HCT116 (cell line): Measurements from ENCODE around the gene FGFBP1. TPM values are rescaled to one million over a fixed set of nuclear protein-coding genes. Genes with fewer than 3 reads are reported as not detected.
A peak's percentile ranks its signal among the peaks of the same experiment; 100 is the strongest.

Source experiments
- ATAC-seq: fragments of 200-7000 bp; cut with Tn5 transposase; 2 replicates; pipeline ENCODE4 v1.9.1; 2020; ENCODE audit warnings: mild to moderate bottlenecking, moderate library complexity
- BruUV-seq: library from RNA; stranded (reverse); fragments of 400-500 nt; replicated peaks from 2 replicates; lab custom pipeline; 2021; lab: Mats Ljungman, UMichigan
- CTCF ChIA-PET: fragments of 300-600 bp; sonication (Branson Sonifier 250); formaldehyde crosslinking; loops from one replicate; lab custom pipeline; 2021; ENCODE audit warnings: antibody characterized with exemption; lab: Charles Lee
- POLR2A ChIA-PET: fragments of 300-600, 350-600 bp; sonication (Branson Sonifier 250); formaldehyde crosslinking; loops from one replicate; lab custom pipeline; 2021; ENCODE audit warnings: antibody characterized with exemption; lab: Charles Lee
- RAD21 ChIA-PET, 2 experiments: fragments of 300-600 bp; sonication (Branson Sonifier 250); formaldehyde crosslinking; loops; one replicate each; lab custom pipeline; 2023; ENCODE audit warnings: low total read pairs in 2 of 2; ENCODE audit not compliant: uncharacterized antibody in 2 of 2, unreplicated experiment in 2 of 2, low non-redundant PET in 1 of 2; lab: Charles Lee
- DNase-seq: peaks from one replicate; pipeline ENCODE4 v3.0.0-alpha.2; 2010; ENCODE audit warnings: low read depth, low spot score
- H2AFZ ChIP-seq: fragments of 200-600 bp; shearing (Covaris generic), sonication (generic); 2 replicates; pipeline ENCODE4 v1.6.1; 2017; ENCODE audit warnings: low read depth, mixed run types, mixed read lengths, antibody characterized with exemption, low read length; ENCODE audit not compliant: poor library complexity, severe bottlenecking
- H3K27ac ChIP-seq: 2 replicates; pipeline ENCODE4 v1.5.1; 2012; ENCODE audit warnings: low read depth, low read length
- H3K27me3 ChIP-seq: fragments of 200-600 bp; sonication (generic); 2 replicates; pipeline ENCODE4 v1.6.1; 2016; ENCODE audit warnings: mixed run types, low read length, mixed read lengths; ENCODE audit not compliant: insufficient read depth
- H3K36me3 ChIP-seq, 2 experiments: fragments of 200-500 bp in 1 of 2; fragments of 200-600 bp in 1 of 2; sonication (Bioruptor generic) in 1 of 2; sonication (generic) in 1 of 2; 2 replicates each; pipeline versions ENCODE4 v1.5.1 to v1.6.1; 2014 to 2016; ENCODE audit warnings: low read length in 2 of 2, inconsistent platforms in 1 of 2, mixed read lengths in 1 of 2, mixed run types in 1 of 2; ENCODE audit not compliant: insufficient read depth in 2 of 2, control insufficient read depth in 1 of 2
- H3K4me1 ChIP-seq, 2 experiments: fragments of 200-600 bp in 1 of 2; sonication (generic) in 1 of 2; 2 replicates each; pipeline versions ENCODE4 v1.5.1 to v1.6.1; 2012 to 2017; ENCODE audit warnings: low read length in 2 of 2, inconsistent platforms in 1 of 2, mild to moderate bottlenecking in 1 of 2, mixed read lengths in 1 of 2, mixed run types in 1 of 2, moderate library complexity in 1 of 2; ENCODE audit not compliant: insufficient read depth in 2 of 2, control insufficient read depth in 1 of 2
- H3K4me2 ChIP-seq: fragments of 200-600 bp; sonication (generic); 2 replicates; pipeline ENCODE4 v1.6.1; 2017; ENCODE audit warnings: mixed run types, low read length, mixed read lengths
- H3K4me3 ChIP-seq, 2 experiments: fragments of 200-600 bp in 1 of 2; sonication (generic) in 1 of 2; replicated peaks in 1 of 2; 2 replicates each; pipeline ENCODE4 v1.5.1; 2011 to 2016; ENCODE audit warnings: low read length in 2 of 2, control low read depth in 1 of 2, low read depth in 1 of 2, mild to moderate bottlenecking in 1 of 2, mixed read lengths in 1 of 2, mixed run types in 1 of 2
- H3K79me2 ChIP-seq: fragments of 200-600 bp; sonication (generic); 2 replicates; pipeline ENCODE4 v1.6.1; 2017; ENCODE audit warnings: mild to moderate bottlenecking, mixed run types, low read length, moderate library complexity, mixed read lengths; ENCODE audit not compliant: insufficient read depth
- H3K9ac ChIP-seq: fragments of 200-600 bp; sonication (generic); 2 replicates; pipeline ENCODE4 v1.6.1; 2016; ENCODE audit warnings: low read length, mixed read lengths
- H3K9me2 ChIP-seq: fragments of 200-600 bp; sonication (generic), shearing (Covaris generic); 2 replicates; pipeline ENCODE4 v1.6.1; 2017; ENCODE audit warnings: mixed run types, mild to moderate bottlenecking, moderate library complexity; ENCODE audit not compliant: insufficient read depth
- H3K9me3 ChIP-seq, 2 experiments: fragments of 200-500 bp in 1 of 2; fragments of 200-600 bp in 1 of 2; sonication (Bioruptor generic) in 1 of 2; sonication (generic) in 1 of 2; 2 replicates each; pipeline ENCODE4 v1.6.1; 2014 to 2017; ENCODE audit warnings: low read length in 2 of 2, mixed read lengths in 2 of 2, inconsistent platforms in 1 of 2, low read depth in 1 of 2, mild to moderate bottlenecking in 1 of 2, mixed run types in 1 of 2, moderate library complexity in 1 of 2; ENCODE audit not compliant: control insufficient read depth in 1 of 2, insufficient read depth in 1 of 2
- H4K20me1 ChIP-seq: fragments of 200-600 bp; sonication (generic), shearing (Covaris generic); 2 replicates; pipeline ENCODE4 v1.6.1; 2017; ENCODE audit warnings: mixed run types, mild to moderate bottlenecking, moderate library complexity; ENCODE audit not compliant: insufficient read depth
- CBX3 ChIP-seq: IDR thresholded peaks from 2 replicates; pipeline ENCODE4 v1.6.1; 2012; ENCODE audit warnings: low read depth
- ELF1 ChIP-seq: IDR thresholded peaks from 2 replicates; pipeline ENCODE4 v1.6.1; 2012; ENCODE audit warnings: low read depth, borderline replicate concordance
- EZH2 ChIP-seq: fragments of 200-600 bp; sonication (generic); IDR thresholded peaks from 2 replicates; pipeline ENCODE4 v1.6.1; 2017; ENCODE audit warnings: antibody characterized with exemption, mixed run types
- EZH2phosphoT487 ChIP-seq: fragments of 200-600 bp; IDR thresholded peaks from 2 replicates; pipeline ENCODE4 v1.6.1; 2018; ENCODE audit warnings: antibody characterized with exemption, borderline replicate concordance
- FOSL1 ChIP-seq: IDR thresholded peaks from 2 replicates; pipeline ENCODE4 v1.6.1; 2012; ENCODE audit warnings: low read depth
- JUND ChIP-seq: IDR thresholded peaks from 2 replicates; pipeline ENCODE4 v1.6.1; 2012
- POLR2AphosphoS5 ChIP-seq: IDR thresholded peaks from 2 replicates; pipeline ENCODE4 v1.6.1; 2011; ENCODE audit warnings: mild to moderate bottlenecking, low read depth, low read length, moderate library complexity
- RAD21 ChIP-seq: IDR thresholded peaks from 2 replicates; pipeline ENCODE4 v1.6.1; 2012; ENCODE audit warnings: low read depth, mild to moderate bottlenecking
- SIN3A ChIP-seq: IDR thresholded peaks from 2 replicates; pipeline ENCODE4 v1.6.1; 2012; ENCODE audit warnings: low read depth
- SP1 ChIP-seq: IDR thresholded peaks from 2 replicates; pipeline ENCODE4 v1.6.1; 2012; ENCODE audit warnings: low read depth
- SRF ChIP-seq: IDR thresholded peaks from 2 replicates; pipeline ENCODE4 v1.6.1; 2012; ENCODE audit warnings: low read depth
- TCF7L2 ChIP-seq: IDR thresholded peaks from 2 replicates; pipeline ENCODE4 v1.7.0; 2011; ENCODE audit warnings: borderline replicate concordance, inconsistent platforms; ENCODE audit not compliant: insufficient read depth, insufficient read length; ENCODE audit errors: extremely low read depth
- YY1 ChIP-seq: IDR thresholded peaks from 2 replicates; pipeline ENCODE4 v1.6.1; 2011; ENCODE audit warnings: low read length, low read depth, moderate library complexity, mild to moderate bottlenecking; ENCODE audit not compliant: insufficient replicate concordance; ENCODE audit errors: extremely low read depth
- ZFX ChIP-seq: fragments of 450-650 bp; IDR thresholded peaks from 2 replicates; pipeline ENCODE4 v1.6.1; 2017
- ZNF274 ChIP-seq: fragments of 200-500 bp; sonication (Bioruptor generic); IDR thresholded peaks from 2 replicates; pipeline ENCODE4 v1.6.1; 2014; ENCODE audit warnings: mild to moderate bottlenecking, low read depth, low read length, inconsistent platforms
- intact Hi-C: fragments of 100-400 bp; cut with micrococcal nuclease; formaldehyde crosslinking; loops from 2 replicates; pipeline ENCODE4 v1.10.0; 2022
- total RNA-seq: library from RNA; stranded (reverse); gene quantifications from one replicate; pipeline ENCODE4 v1.2.1, GENCODE V29; 2021; ENCODE audit not compliant: unreplicated experiment
- TF ChIP-seq, protein P1 (sequence below): IDR thresholded peaks from 2 replicates; pipeline ENCODE4 v1.6.1; 2012
- TF ChIP-seq, protein P2 (sequence below): IDR thresholded peaks from 2 replicates; pipeline ENCODE4 v1.6.1; 2012; ENCODE audit warnings: low read depth
- TF ChIP-seq, protein P3 (sequence below), 3 experiments: fragments of 200-600 bp in 1 of 3; sonication (generic) in 1 of 3; IDR thresholded peaks in 2 of 3; conservative IDR thresholded peaks in 1 of 3; 2 replicates each; pipeline ENCODE4 v1.5.1; 2012 to 2017; ENCODE audit warnings: low read depth in 2 of 3, low read length in 2 of 3, antibody characterized with exemption in 1 of 3, borderline replicate concordance in 1 of 3, control low read depth in 1 of 3, mild to moderate bottlenecking in 1 of 3, mixed read lengths in 1 of 3, mixed run types in 1 of 3, moderate library complexity in 1 of 3; ENCODE audit not compliant: insufficient read depth in 1 of 3
- TF ChIP-seq, protein P4 (sequence below): IDR thresholded peaks from 2 replicates; pipeline ENCODE4 v1.6.1; 2012
- TF ChIP-seq, protein P5 (sequence below): IDR thresholded peaks from 2 replicates; pipeline ENCODE4 v1.6.1; 2011; ENCODE audit warnings: mild to moderate bottlenecking, low read length, moderate library complexity; ENCODE audit not compliant: insufficient replicate concordance; ENCODE audit errors: extremely low read depth

Gene FGFBP1
- total RNA-seq, 1 experiment from 2014 or later = 8.7 TPM

DNA sequence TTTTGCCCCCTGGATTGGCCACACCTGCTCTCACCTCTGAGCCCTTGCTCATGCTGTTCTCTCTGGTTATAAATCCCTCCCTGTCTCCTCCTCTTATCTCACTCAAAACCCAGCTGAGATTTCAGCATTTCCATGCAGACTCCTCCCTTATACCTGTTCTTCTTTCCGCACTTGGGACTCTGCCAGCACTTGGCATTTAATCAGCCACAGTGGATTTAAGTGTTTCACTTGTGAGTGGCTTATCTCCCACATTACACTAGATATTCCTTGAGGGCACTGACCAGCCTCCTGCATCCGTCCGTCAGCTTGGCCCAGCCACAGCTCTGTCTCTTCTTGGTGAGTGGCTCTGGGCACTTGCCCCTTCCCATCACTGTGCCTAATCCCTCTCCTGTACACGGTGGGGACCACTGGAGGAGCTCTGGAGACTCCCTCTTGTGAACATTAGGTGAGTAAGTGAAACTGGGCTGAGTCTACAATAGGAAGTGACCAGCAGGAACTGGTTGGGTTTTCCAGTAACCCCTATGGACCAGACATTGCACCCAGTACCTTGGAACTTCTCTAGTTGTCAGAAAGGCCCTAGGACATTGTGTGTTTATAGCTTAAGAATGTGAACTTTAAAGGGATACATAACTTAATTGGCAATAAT, 19.9 kb downstream of the FGFBP1 start:
- H3K4me3 ChIP-seq = no peak overlapping the region
- intact Hi-C loops = no loop called here
- TF ChIP-seq CBX3 = no peak
- TF ChIP-seq, protein P1, sequence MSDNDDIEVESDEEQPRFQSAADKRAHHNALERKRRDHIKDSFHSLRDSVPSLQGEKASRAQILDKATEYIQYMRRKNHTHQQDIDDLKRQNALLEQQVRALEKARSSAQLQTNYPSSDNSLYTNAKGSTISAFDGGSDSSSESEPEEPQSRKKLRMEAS = no peak
- no peak for TF ChIP-seq POLR2AphosphoS5
- TF ChIP-seq JUND = no peak
- TF ChIP-seq SP1 = no peak
- TF ChIP-seq, protein P2, sequence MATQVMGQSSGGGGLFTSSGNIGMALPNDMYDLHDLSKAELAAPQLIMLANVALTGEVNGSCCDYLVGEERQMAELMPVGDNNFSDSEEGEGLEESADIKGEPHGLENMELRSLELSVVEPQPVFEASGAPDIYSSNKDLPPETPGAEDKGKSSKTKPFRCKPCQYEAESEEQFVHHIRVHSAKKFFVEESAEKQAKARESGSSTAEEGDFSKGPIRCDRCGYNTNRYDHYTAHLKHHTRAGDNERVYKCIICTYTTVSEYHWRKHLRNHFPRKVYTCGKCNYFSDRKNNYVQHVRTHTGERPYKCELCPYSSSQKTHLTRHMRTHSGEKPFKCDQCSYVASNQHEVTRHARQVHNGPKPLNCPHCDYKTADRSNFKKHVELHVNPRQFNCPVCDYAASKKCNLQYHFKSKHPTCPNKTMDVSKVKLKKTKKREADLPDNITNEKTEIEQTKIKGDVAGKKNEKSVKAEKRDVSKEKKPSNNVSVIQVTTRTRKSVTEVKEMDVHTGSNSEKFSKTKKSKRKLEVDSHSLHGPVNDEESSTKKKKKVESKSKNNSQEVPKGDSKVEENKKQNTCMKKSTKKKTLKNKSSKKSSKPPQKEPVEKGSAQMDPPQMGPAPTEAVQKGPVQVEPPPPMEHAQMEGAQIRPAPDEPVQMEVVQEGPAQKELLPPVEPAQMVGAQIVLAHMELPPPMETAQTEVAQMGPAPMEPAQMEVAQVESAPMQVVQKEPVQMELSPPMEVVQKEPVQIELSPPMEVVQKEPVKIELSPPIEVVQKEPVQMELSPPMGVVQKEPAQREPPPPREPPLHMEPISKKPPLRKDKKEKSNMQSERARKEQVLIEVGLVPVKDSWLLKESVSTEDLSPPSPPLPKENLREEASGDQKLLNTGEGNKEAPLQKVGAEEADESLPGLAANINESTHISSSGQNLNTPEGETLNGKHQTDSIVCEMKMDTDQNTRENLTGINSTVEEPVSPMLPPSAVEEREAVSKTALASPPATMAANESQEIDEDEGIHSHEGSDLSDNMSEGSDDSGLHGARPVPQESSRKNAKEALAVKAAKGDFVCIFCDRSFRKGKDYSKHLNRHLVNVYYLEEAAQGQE = no peak
- TF ChIP-seq, protein P3, sequence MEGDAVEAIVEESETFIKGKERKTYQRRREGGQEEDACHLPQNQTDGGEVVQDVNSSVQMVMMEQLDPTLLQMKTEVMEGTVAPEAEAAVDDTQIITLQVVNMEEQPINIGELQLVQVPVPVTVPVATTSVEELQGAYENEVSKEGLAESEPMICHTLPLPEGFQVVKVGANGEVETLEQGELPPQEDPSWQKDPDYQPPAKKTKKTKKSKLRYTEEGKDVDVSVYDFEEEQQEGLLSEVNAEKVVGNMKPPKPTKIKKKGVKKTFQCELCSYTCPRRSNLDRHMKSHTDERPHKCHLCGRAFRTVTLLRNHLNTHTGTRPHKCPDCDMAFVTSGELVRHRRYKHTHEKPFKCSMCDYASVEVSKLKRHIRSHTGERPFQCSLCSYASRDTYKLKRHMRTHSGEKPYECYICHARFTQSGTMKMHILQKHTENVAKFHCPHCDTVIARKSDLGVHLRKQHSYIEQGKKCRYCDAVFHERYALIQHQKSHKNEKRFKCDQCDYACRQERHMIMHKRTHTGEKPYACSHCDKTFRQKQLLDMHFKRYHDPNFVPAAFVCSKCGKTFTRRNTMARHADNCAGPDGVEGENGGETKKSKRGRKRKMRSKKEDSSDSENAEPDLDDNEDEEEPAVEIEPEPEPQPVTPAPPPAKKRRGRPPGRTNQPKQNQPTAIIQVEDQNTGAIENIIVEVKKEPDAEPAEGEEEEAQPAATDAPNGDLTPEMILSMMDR (IDR thresholded peaks at IDR 0.05 in 2 of 3, conservative IDR thresholded peaks at IDR 0.05 in 1 of 3; ENCODE audit: borderline replicate concordance in 1 of 3, insufficient read depth in 1 of 3, low read depth in 2 of 3, low read length in 2 of 3) = no peak
- no peak for TF ChIP-seq RAD21
- TF ChIP-seq, protein P4, sequence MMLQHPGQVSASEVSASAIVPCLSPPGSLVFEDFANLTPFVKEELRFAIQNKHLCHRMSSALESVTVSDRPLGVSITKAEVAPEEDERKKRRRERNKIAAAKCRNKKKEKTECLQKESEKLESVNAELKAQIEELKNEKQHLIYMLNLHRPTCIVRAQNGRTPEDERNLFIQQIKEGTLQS = no peak
- TF ChIP-seq FOSL1 = no peak
- no peak for TF ChIP-seq EZH2phosphoT487
- TF ChIP-seq ELF1 = no peak
- TF ChIP-seq, protein P5, sequence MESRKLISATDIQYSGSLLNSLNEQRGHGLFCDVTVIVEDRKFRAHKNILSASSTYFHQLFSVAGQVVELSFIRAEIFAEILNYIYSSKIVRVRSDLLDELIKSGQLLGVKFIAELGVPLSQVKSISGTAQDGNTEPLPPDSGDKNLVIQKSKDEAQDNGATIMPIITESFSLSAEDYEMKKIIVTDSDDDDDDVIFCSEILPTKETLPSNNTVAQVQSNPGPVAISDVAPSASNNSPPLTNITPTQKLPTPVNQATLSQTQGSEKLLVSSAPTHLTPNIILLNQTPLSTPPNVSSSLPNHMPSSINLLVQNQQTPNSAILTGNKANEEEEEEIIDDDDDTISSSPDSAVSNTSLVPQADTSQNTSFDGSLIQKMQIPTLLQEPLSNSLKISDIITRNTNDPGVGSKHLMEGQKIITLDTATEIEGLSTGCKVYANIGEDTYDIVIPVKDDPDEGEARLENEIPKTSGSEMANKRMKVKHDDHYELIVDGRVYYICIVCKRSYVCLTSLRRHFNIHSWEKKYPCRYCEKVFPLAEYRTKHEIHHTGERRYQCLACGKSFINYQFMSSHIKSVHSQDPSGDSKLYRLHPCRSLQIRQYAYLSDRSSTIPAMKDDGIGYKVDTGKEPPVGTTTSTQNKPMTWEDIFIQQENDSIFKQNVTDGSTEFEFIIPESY = no peak
- no peak for TF ChIP-seq SIN3A
- no peak for TF ChIP-seq EZH2
- no peak for TF ChIP-seq SRF
- TF ChIP-seq TCF7L2 = no peak
- no peak for TF ChIP-seq YY1
- no peak for TF ChIP-seq ZFX
- no peak for TF ChIP-seq ZNF274
- H3K27ac ChIP-seq = no peak overlapping the region
- H3K27me3 ChIP-seq = no peaks in the 10 kb centered on the region
- H3K9ac ChIP-seq = no peak overlapping the region
- no peaks in the 10 kb centered on the region for H4K20me1 ChIP-seq
- no peak overlapping the region for H3K4me2 ChIP-seq
- ATAC-seq = no peak
- no peak for DNase-seq
- no TSS peak for BruUV-seq
- peak overlapping the region; percentile 23 for H2AFZ ChIP-seq
- CTCF ChIA-PET = no interaction called here
- H3K9me2 ChIP-seq = no peaks in the 10 kb centered on the region
- H3K4me1 ChIP-seq = peaks cover 12 to 51% of the 10 kb centered on the region in 2 experiments
- H3K9me3 ChIP-seq = no peaks in the 10 kb centered on the region
- RAD21 ChIA-PET = no interaction called here
- no peaks in the 10 kb centered on the region for H3K79me2 ChIP-seq
- H3K36me3 ChIP-seq = no peaks in the 10 kb centered on the region
- POLR2A ChIA-PET = no interaction called here
